ENCODE measurements around the gene TNNT3.
"Not testable (repeated sequence)": the region's sequence is repeated elsewhere in the genome, so short reads cannot be mapped to it uniquely, and the experiment has no call there.

The TNNT3 gene

DNA sequence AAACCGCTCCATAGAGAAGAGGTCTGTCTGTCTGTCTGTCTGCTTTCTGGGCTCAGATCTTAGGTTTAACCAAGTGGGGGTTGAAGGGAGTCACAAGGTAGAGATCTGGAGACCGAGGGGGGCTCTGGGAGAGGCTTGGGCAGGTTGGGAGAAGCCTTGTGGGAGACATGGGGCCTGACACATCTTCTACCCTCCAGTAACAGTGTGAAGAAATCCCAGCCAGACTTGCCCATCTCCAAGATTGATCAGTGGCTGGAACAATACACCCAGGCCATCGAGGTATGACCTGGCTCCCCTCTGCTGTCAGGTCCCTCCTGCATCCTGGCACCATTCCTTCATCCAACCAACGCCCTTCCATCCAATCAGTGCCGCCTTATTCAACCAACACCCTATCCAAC lies 35.2 kb upstream of the TNNT3 start:
- TF ChIP-seq, protein P1, sequence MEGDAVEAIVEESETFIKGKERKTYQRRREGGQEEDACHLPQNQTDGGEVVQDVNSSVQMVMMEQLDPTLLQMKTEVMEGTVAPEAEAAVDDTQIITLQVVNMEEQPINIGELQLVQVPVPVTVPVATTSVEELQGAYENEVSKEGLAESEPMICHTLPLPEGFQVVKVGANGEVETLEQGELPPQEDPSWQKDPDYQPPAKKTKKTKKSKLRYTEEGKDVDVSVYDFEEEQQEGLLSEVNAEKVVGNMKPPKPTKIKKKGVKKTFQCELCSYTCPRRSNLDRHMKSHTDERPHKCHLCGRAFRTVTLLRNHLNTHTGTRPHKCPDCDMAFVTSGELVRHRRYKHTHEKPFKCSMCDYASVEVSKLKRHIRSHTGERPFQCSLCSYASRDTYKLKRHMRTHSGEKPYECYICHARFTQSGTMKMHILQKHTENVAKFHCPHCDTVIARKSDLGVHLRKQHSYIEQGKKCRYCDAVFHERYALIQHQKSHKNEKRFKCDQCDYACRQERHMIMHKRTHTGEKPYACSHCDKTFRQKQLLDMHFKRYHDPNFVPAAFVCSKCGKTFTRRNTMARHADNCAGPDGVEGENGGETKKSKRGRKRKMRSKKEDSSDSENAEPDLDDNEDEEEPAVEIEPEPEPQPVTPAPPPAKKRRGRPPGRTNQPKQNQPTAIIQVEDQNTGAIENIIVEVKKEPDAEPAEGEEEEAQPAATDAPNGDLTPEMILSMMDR (IDR thresholded peaks at IDR 0.05; ENCODE audit: insufficient read depth, low read depth, low read length, missing control alignments) = no peak
- no peak for DNase-seq (ENCODE audit: low read depth)
- H3K4me3 ChIP-seq (ENCODE audit: low read depth, low read length) = no peak overlapping the region

DNA sequence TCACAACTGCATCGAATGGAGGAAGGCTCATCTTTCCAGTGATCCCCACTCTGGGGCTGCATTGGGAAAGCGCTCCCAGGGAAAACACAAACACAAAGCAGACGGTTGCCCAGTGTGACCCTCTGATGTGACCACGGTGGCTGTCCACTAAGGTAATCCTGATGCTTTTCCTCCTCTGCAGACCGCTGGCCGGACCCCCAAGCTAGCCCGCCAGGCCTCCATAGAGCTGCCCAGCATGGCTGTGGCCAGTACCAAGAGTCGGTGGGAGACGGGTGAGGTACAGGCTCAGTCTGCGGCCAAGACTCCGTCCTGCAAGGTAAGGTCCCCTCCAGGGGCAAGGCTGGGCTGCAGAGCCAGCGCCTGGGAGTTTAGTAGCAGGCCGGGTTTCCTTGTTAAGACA lies 33.0 kb upstream of the TNNT3 start:
- not testable (repeated sequence) for H3K4me3 ChIP-seq (ENCODE audit: low read depth, low read length); DNase-seq (ENCODE audit: low read depth)

DNA sequence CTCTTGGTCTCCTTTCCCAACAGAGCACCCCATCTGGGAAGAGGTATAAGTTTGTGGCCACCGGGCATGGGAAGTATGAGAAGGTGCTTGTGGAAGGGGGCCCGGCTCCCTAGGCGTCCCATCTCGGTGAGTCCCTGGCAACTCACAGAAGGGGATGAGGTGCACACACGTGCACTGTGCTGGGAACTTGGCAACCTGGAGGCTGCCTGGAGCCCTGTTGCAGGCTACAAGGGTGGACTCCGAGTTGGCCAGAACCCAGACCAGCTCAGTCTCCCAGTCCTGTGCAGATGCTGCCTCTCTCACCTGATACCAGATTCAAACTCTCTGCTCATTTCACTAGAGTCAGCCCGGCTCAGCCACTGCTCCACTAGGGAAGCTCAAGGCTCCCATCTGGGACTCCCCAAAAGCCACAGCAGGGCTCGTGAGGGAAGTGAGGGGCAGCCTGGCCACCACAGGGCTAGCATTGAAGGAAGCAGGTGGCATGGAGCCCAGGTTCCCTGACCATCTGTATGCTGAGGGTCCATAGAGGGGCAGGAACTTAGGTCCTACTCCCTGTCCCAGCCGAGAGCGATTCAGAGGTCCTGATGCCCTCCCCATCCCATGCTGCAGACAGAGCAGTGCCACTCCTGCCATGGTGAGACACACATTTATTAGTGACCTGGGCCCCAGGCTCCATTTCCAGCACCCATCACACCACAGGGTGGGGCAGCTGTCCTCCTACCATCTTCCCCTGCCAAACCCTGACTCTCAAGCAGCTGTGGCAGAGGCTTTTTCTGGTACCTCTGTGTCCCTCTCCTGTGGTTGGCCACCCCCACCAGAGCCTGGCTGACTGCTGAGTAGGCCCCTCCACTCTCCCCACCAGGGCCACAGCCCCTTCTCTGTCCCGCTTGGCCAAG lies 31.8 kb upstream of the TNNT3 start:
- no peak for DNase-seq (ENCODE audit: low read depth)
- TF ChIP-seq, protein P1 (IDR thresholded peaks at IDR 0.05; ENCODE audit: insufficient read depth, low read depth, low read length, missing control alignments) = no peak
- no peak overlapping the region for H3K4me3 ChIP-seq (ENCODE audit: low read depth, low read length)

DNA sequence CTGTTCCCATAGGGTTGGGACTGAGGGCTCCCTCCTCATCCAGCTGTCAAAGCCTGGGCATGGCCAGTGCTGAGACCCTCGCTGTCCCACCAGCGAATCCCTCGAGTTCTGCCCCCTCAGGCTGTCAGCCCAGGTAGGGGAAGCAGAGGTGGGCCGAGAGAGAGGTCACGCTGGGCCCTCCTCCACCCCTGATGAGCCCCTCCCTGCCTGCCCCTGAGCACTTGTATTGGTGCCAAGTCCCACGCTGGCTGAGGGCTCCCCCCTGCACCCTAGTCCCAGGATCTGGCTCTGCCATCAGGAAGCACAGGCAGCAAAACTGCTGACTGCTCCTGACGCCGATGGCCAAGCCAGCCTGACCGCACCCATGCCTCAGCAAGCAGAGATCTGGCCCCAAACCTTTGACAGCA lies 31.2 kb upstream of the TNNT3 start:
- H3K4me3 ChIP-seq (ENCODE audit: low read depth, low read length) = no peak overlapping the region
- DNase-seq (ENCODE audit: low read depth) = no peak
- TF ChIP-seq, protein P1 (IDR thresholded peaks at IDR 0.05; ENCODE audit: insufficient read depth, low read depth, low read length, missing control alignments) = no peak

DNA sequence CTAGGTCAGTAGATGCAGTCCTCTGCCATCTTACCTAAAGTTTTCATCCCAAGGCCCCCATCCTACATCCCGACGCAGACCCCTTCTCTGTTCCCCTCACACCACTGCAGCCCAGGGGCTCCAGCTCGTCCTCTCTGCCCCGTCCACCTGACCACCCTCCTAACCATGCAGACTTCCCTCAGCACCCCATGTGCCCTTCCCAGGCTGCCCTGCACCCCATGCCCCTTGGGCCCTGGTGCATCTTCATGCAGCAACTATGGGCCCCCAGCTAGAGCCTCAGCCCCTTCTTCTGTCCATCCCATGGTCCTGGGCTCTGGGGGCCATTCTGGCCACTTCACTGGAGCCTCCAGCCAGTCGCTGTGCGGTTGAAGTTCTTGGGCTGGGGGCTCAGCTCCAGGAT lies 30.7 kb upstream of the TNNT3 start:
- no peak for DNase-seq (ENCODE audit: low read depth)
- no peak overlapping the region for H3K4me3 ChIP-seq (ENCODE audit: low read depth, low read length)
- TF ChIP-seq, protein P1 (IDR thresholded peaks at IDR 0.05; ENCODE audit: insufficient read depth, low read depth, low read length, missing control alignments) = no peak

DNA sequence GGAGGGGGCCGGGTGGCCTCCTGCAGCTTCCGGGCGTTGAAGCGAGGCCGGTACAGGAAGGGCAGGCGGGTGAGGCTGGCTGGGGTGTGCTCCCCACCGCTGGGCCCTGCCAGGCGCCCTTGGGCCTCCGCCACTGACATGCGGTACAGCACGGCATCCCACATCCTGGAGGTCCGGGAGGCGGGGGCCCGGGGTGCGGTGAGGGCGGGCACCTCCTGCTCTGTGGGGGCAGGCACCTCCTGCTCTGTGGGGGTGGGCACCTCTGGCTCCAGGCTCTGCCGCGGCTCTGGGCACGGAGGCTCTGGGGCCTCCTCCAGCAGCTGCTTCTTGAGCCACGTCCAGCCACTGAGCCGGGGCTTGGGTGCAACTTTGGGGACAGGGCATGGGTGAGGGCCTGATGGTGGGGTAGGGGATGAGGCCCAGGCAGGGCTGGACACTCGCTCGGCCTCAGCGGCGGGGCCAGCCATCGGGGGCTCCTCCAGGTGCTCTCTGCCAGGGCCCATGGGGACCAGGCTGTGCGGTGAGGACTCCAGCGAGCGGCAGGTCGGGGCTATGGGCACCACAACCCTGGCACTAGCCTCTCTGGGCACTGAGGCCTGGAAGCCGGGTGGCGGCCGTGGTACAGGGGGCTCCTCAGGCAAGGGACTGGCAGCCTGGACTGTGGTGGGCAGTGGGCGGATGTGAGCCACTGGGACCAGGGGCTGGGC lies 30.1 kb upstream of the TNNT3 start:
- H3K4me3 ChIP-seq (ENCODE audit: low read depth, low read length) = no peak overlapping the region
- TF ChIP-seq, protein P1 (IDR thresholded peaks at IDR 0.05; ENCODE audit: insufficient read depth, low read depth, low read length, missing control alignments) = no peak
- DNase-seq (ENCODE audit: low read depth) = no peak
